ENCODE results near the gene COL8A1. TPM values are rescaled to one million over a fixed set of nuclear protein-coding genes. Genes with fewer than 3 reads are reported as not detected.

The COL8A1 gene
- total RNA-seq, 1 experiment from 2014 or later: 0.87 TPM

- TF ChIP-seq ZNF532 (CRISPR knock-in tag; IDR thresholded peaks at IDR 0.05; ENCODE audit: borderline replicate concordance) (no peak), ZNF232 (CRISPR knock-in tag; IDR thresholded peaks at IDR 0.05) (no peak), CBFB (CRISPR knock-in tag; IDR thresholded peaks at IDR 0.05; ENCODE audit: low read depth) (no peak), ZNF281 (CRISPR knock-in tag; IDR thresholded peaks at IDR 0.05) (no peak)
Measured at GRCh38 chr3:99620077-99620767, 18.2 kb upstream of the COL8A1 start (continued).

DNA sequence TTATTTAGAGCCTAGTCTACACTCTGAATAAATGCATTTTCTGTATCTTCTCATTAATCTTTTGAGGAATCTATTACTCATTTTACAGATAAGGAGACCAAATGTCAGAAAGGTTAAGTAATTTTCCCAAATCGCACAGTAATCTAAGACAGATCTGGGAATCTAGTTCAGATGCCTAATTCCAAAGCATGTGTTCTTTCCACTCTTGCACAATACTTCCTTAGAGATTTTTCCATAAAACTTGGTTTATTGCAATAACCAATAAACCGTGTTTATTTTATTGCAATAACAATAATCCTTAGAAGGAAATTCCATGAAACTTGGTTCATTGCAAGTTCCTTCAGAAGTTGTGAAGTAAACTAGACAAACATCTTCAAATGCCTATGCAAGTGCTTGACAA is 17.4 kb upstream of the COL8A1 start:
- Mint-ChIP-seq H3K4me3 (no peak overlapping the region), H3K4me1 (no peaks in the 10 kb centered on the region), H3K9me3 (peaks cover 8% of the 10 kb centered on the region), H3K27me3 (ENCODE audit: low read depth) (no peaks in the 10 kb centered on the region), H3K27ac (no peak overlapping the region), H3K36me3 (no peaks in the 10 kb centered on the region)
- DNase-seq (ENCODE audit: low spot score) (no peak), ATAC-seq (no peak)
- TF ChIP-seq, protein P1, sequence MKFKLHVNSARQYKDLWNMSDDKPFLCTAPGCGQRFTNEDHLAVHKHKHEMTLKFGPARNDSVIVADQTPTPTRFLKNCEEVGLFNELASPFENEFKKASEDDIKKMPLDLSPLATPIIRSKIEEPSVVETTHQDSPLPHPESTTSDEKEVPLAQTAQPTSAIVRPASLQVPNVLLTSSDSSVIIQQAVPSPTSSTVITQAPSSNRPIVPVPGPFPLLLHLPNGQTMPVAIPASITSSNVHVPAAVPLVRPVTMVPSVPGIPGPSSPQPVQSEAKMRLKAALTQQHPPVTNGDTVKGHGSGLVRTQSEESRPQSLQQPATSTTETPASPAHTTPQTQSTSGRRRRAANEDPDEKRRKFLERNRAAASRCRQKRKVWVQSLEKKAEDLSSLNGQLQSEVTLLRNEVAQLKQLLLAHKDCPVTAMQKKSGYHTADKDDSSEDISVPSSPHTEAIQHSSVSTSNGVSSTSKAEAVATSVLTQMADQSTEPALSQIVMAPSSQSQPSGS (CRISPR knock-in tag; IDR thresholded peaks at IDR 0.05; ENCODE audit: borderline replicate concordance, low read depth): no peak
- no peak for TF ChIP-seq NFE2L1 (CRISPR knock-in tag; IDR thresholded peaks at IDR 0.05)
- CTCF ChIA-PET: interaction anchor here (1.2 kb wide), 1 partner anchor 16 kb away, joined by 3 read pairs; no protein-coding TSS in a partner anchor
- POLR2A ChIA-PET: no interaction called here

- Mint-ChIP-seq H3K4me1 (no peaks in the 10 kb centered on the region), H3K9me3 (peaks cover 2% of the 10 kb centered on the region; the same call in 1 of the 2 replicates), H3K27me3 (ENCODE audit: low read depth) (no peaks in the 10 kb centered on the region), H3K27ac (no peak overlapping the region), H3K4me3 (no peak overlapping the region), H3K36me3 (no peaks in the 10 kb centered on the region)
- CTCF ChIA-PET: interaction anchor here (1.0 kb wide), 1 partner anchor 12 kb away, joined by 3 read pairs; no protein-coding TSS in a partner anchor
- ATAC-seq (no peak), DNase-seq (ENCODE audit: low spot score) (no peak)
- POLR2A ChIA-PET: no interaction called here
- TF ChIP-seq TCF7 (CRISPR knock-in tag; IDR thresholded peaks at IDR 0.05; ENCODE audit: low read depth): no peak
- TF ChIP-seq FOXP4 (CRISPR knock-in tag; IDR thresholded peaks at IDR 0.05): no peak
- TF ChIP-seq, protein P2, sequence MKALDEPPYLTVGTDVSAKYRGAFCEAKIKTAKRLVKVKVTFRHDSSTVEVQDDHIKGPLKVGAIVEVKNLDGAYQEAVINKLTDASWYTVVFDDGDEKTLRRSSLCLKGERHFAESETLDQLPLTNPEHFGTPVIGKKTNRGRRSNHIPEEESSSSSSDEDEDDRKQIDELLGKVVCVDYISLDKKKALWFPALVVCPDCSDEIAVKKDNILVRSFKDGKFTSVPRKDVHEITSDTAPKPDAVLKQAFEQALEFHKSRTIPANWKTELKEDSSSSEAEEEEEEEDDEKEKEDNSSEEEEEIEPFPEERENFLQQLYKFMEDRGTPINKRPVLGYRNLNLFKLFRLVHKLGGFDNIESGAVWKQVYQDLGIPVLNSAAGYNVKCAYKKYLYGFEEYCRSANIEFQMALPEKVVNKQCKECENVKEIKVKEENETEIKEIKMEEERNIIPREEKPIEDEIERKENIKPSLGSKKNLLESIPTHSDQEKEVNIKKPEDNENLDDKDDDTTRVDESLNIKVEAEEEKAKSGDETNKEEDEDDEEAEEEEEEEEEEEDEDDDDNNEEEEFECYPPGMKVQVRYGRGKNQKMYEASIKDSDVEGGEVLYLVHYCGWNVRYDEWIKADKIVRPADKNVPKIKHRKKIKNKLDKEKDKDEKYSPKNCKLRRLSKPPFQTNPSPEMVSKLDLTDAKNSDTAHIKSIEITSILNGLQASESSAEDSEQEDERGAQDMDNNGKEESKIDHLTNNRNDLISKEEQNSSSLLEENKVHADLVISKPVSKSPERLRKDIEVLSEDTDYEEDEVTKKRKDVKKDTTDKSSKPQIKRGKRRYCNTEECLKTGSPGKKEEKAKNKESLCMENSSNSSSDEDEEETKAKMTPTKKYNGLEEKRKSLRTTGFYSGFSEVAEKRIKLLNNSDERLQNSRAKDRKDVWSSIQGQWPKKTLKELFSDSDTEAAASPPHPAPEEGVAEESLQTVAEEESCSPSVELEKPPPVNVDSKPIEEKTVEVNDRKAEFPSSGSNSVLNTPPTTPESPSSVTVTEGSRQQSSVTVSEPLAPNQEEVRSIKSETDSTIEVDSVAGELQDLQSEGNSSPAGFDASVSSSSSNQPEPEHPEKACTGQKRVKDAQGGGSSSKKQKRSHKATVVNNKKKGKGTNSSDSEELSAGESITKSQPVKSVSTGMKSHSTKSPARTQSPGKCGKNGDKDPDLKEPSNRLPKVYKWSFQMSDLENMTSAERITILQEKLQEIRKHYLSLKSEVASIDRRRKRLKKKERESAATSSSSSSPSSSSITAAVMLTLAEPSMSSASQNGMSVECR (CRISPR knock-in tag; IDR thresholded peaks at IDR 0.05; ENCODE audit: borderline replicate concordance): no peak
- no peak for TF ChIP-seq ZNF219 (CRISPR knock-in tag; IDR thresholded peaks at IDR 0.05; ENCODE audit: borderline replicate concordance)
- TF ChIP-seq, protein P3, sequence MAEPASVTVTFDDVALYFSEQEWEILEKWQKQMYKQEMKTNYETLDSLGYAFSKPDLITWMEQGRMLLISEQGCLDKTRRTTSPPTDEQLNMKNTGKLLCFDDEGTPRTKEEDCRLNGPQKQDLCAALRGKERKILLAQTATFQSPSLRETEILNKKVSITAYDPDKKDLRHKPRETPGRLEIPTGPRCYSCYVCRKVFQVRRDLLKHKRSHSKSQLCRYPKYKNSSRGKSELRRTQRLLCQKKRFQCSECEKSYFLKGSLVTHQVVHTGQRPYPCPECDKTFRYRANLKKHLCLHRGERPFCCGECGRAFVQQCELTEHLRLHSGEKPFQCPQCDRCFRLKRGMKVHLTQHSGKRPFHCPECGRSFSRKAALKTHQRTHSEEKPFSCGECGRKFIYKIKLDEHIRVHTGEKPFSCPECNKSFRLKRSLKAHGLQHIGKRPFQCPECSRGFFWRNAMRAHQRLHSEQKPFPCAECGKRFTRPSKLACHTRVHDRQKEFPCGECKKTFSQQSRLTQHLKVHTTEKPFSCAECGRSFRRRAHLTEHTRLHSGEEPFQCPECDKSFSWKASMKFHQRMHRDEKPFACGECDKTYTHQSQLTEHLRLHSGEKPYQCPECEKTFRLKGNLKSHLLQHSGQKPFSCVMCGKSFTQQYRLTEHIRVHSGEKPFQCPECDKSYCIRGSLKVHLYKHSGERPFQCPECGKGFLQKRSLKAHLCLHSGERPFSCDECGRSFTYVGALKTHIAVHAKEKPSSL (CRISPR knock-in tag; conservative IDR thresholded peaks at IDR 0.05): no peak
- TF ChIP-seq NR2C2 (CRISPR knock-in tag; IDR thresholded peaks at IDR 0.05): no peak
- TF ChIP-seq NFYB (CRISPR knock-in tag; conservative IDR thresholded peaks at IDR 0.05; ENCODE audit: low read depth): no peak
Measured at GRCh38 chr3:99624496-99625236, 13.7 kb upstream of the COL8A1 start.

Data from WTC11 (cell line).